Mucosa of stomach (tissue), 1 donor: ENCODE results near the gene SLC66A2.
"Not testable (repeated sequence)": the region's sequence is repeated elsewhere in the genome, so short reads cannot be mapped to it uniquely, and the experiment has no call there.

Experiments
- H3K27me3 ChIP-seq: one replicate; pipeline ENCODE4 v1.7.0; 2013; ENCODE audit warnings: mild to moderate bottlenecking, low read length; ENCODE audit not compliant: control insufficient read depth, insufficient read depth
- H3K36me3 ChIP-seq: one replicate; pipeline ENCODE4 v1.7.0; 2013; ENCODE audit warnings: low read length; ENCODE audit not compliant: control insufficient read depth, insufficient read depth
- H3K4me1 ChIP-seq: one replicate; pipeline ENCODE4 v1.7.0; 2013; ENCODE audit warnings: mild to moderate bottlenecking, low read length; ENCODE audit not compliant: control insufficient read depth, insufficient read depth
- H3K4me3 ChIP-seq: one replicate; pipeline ENCODE4 v1.7.0; 2013; ENCODE audit warnings: low read length
- H3K9ac ChIP-seq: one replicate; pipeline ENCODE4 v1.7.0; 2013; ENCODE audit warnings: mild to moderate bottlenecking, low read length, moderate library complexity
- H3K9me3 ChIP-seq: one replicate; pipeline ENCODE4 v1.7.0; 2013; ENCODE audit warnings: mild to moderate bottlenecking, low read length, moderate library complexity; ENCODE audit not compliant: control insufficient read depth
- donor health status: Pancreatic carcinoma.

The SLC66A2 gene

GRCh38 chr18:79882522-79883241 lies 68.8 kb downstream of the SLC66A2 start:
- Histone ChIP-seq H3K36me3 (no peaks in the 10 kb centered on the region), H3K9me3 (no peaks in the 10 kb centered on the region), H3K4me3 (no peak overlapping the region), H3K27me3 (no peaks in the 10 kb centered on the region), H3K9ac (no peak overlapping the region), H3K4me1 (no peaks in the 10 kb centered on the region)

DNA sequence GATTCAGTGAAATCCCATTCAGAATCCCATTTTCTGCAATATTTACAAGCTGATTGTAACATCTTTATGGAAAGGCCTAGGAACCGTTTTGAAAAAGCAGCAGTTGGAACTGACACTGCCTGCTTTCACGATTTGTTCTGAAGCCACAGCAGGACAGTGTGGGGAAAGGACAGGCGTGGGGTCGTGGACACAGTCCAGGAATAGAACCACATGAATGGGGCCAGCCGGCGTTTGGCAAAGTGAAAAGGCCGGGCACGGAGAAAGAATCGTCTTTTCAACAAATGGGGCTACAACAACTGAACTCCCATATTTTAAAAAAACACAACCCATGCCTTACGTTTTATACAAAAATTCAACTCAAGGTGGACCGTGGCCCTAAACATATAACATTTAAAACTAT lies 69.8 kb downstream of the SLC66A2 start:
- H3K9me3 ChIP-seq: no peaks in the 10 kb centered on the region
- H3K9ac ChIP-seq: no peak overlapping the region
- H3K27me3 ChIP-seq: no peaks in the 10 kb centered on the region
- no peak overlapping the region for H3K4me3 ChIP-seq
- no peaks in the 10 kb centered on the region for H3K4me1 ChIP-seq
- no peaks in the 10 kb centered on the region for H3K36me3 ChIP-seq

- H3K9me3 ChIP-seq: no peaks in the 10 kb centered on the region
- no peaks in the 10 kb centered on the region for H3K4me1 ChIP-seq
- H3K36me3 ChIP-seq: no peaks in the 10 kb centered on the region
- H3K4me3 ChIP-seq: no peak overlapping the region
- no peak overlapping the region for H3K9ac ChIP-seq
- peaks cover 4% of the 10 kb centered on the region for H3K27me3 ChIP-seq
Measured at GRCh38 chr18:79879566-79879965, 71.9 kb downstream of the SLC66A2 start.

GRCh38 chr18:79878741-79879378 lies 72.6 kb downstream of the SLC66A2 start:
- Histone ChIP-seq H3K9me3 (no peaks in the 10 kb centered on the region), H3K4me1 (no peaks in the 10 kb centered on the region), H3K4me3 (no peak overlapping the region), H3K27me3 (peaks cover 4% of the 10 kb centered on the region), H3K36me3 (no peaks in the 10 kb centered on the region), H3K9ac (no peak overlapping the region)

GRCh38 chr18:79878246-79878645 lies 73.2 kb downstream of the SLC66A2 start:
- H3K4me1 ChIP-seq, H3K36me3 ChIP-seq, H3K4me3 ChIP-seq, H3K27me3 ChIP-seq, H3K9me3 ChIP-seq, H3K9ac ChIP-seq: not testable (repeated sequence)

DNA sequence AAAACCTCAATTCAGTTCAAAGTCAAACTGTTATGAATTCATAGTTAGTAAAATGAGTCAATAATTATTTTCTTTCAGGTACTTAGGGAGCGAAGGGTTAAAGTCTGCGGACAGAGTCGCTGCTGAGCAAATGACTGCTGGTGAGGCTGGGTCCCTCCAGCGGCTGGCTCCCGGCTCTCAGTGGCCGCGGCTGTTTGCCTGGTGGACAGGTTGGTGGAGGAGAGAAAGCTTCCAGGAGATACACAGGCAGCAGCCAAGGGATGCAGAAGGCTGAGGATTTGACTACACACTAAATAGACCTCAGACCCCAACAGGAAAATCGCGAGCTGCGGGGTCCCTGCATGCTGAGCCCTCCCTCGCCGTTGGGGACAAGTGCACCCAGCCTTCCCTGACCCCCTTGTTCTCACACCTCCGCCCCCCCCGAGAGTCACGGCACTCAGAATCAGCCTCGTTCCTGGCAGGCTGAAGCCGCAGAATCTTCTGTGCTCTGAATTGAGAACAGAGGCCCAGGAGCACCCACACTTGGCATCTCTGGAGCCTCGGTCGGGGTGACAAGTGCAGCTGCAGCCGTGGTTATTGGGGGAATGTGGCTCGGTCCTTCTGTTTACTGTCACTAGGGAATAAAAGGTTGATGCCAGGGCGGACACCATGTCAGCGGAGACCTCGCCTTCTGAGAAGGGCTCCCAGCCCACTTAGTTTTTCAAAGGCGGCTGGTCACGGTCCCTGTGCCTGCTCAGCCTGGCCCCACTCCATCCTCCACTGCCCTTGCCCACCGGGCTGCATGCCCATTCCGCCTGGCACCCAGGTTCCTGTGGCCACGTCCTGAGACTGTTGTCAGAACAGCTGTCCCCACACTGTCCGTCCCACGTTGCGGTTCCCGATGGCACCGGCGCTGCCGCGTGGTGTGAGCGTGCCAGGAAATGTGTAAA lies 74.0 kb downstream of the SLC66A2 start:
- Histone ChIP-seq H3K4me3 (no peak overlapping the region), H3K9ac (no peak overlapping the region), H3K27me3 (peaks cover 6% of the 10 kb centered on the region), H3K4me1 (no peaks in the 10 kb centered on the region), H3K36me3 (no peaks in the 10 kb centered on the region), H3K9me3 (no peaks in the 10 kb centered on the region)

DNA sequence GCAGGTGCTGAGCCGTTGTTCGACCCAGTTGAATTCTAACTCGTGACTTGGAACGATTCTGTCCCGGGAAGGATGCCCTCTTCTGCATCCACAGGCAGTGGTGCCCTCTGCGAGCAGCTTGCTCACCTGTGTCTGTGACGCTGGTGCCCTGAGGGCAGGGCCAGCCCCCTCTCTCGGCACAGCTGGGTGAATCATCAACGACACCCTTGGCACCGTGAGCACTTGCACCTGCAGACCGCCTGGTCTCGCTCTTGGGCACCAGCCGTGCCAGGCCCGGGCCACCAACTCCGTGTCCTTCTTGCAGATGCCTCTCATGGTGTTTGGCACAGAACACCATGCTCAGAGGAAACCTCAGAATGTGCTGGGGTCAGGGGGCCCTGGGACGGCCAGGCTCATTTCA lies 75.0 kb downstream of the SLC66A2 start:
- peaks cover 11% of the 10 kb centered on the region for H3K27me3 ChIP-seq
- no peaks in the 10 kb centered on the region for H3K9me3 ChIP-seq
- no peaks in the 10 kb centered on the region for H3K36me3 ChIP-seq
- H3K4me3 ChIP-seq: no peak overlapping the region
- H3K9ac ChIP-seq: no peak overlapping the region
- H3K4me1 ChIP-seq: no peaks in the 10 kb centered on the region

- no peaks in the 10 kb centered on the region for H3K4me1 ChIP-seq
- H3K36me3 ChIP-seq: no peaks in the 10 kb centered on the region
- no peaks in the 10 kb centered on the region for H3K9me3 ChIP-seq
- peaks cover 11% of the 10 kb centered on the region for H3K27me3 ChIP-seq
- H3K9ac ChIP-seq: no peak overlapping the region
- no peak overlapping the region for H3K4me3 ChIP-seq
Measured at GRCh38 chr18:79875931-79876461, 75.5 kb downstream of the SLC66A2 start.

DNA sequence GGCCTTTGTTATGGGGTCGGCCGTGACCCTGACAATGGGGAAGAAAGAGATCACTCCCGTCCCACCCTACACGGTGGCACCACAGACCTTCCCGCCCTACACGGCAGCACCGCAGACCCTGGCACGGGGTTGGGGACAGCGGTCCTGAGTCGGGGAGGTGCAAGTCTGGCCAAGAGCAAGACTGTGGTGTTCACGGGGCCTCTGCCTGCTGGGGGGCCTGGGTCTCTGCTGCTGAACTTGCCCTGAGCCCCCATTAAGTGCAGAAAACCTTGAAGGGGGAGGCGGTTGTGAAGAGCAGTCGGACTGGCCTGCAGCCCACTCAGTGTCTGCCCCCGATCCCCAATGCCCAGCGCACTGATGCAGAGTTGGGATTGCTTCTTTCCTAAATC lies 75.9 kb downstream of the SLC66A2 start:
- H3K4me1 ChIP-seq: no peaks in the 10 kb centered on the region
- H3K4me3 ChIP-seq: no peak overlapping the region
- H3K9ac ChIP-seq: no peak overlapping the region
- H3K27me3 ChIP-seq: peaks cover 11% of the 10 kb centered on the region
- no peaks in the 10 kb centered on the region for H3K36me3 ChIP-seq
- H3K9me3 ChIP-seq: no peaks in the 10 kb centered on the region

DNA sequence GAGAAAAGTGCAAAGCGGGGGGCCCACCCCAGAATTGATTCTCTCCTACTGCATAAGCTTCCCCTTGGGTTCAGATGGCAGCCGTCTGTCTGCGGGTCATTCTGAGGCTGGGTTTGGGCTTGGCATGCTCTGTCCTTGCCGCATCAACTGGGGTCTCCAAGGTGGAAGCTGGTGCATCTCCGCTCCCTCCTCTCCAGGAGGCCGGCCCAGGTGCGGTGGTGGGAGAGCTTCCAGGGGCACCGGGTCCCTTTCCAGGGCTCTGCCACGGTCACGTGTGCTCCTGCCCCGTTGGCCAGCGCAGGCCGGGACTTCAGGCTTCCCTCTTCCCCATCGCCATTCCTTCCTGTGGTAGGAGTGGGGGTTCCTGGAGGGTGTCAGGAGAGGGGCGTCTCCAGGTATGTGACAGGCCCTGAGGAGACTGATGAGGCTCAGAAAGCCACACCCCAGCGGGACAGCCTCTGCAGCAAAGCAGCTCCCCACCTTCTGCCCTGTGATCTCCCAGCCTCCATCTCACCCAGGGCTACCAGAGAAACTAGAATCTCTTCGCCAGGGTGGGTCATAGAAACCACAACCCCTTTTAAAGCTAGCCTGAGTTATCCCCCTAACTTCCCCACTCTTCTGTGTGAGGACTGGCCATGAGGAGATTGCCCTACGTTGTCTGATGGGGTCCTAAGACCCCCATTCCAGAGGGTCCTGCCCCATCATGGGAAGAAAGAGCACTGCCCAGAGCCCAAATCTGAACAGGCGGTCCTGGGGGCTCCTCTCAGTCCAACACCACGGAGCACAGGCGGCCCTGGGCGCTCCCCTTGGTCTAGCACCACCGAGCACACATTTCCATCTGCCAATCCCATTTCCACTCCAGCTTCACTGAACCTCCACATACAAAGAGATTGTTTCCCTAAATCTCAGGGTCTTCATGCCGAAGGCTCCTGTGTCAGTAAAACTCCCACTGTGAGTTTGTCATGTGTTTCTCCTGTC lies 76.6 kb downstream of the SLC66A2 start:
- Histone ChIP-seq H3K4me3 (no peak overlapping the region), H3K36me3 (no peaks in the 10 kb centered on the region), H3K4me1 (no peaks in the 10 kb centered on the region), H3K27me3 (peaks cover 11% of the 10 kb centered on the region), H3K9ac (no peak overlapping the region), H3K9me3 (no peaks in the 10 kb centered on the region)

GRCh38 chr18:79873449-79874110 lies 77.9 kb downstream of the SLC66A2 start:
- Histone ChIP-seq H3K27me3 (peaks cover 11% of the 10 kb centered on the region), H3K4me1 (no peaks in the 10 kb centered on the region), H3K9ac (no peak overlapping the region), H3K4me3 (no peak overlapping the region), H3K36me3 (no peaks in the 10 kb centered on the region), H3K9me3 (no peaks in the 10 kb centered on the region)
